GM12874 (cell line): ENCODE data around the gene ANKFY1.

Source experiments
- TF ChIP-seq, protein P1 (sequence below): IDR thresholded peaks from 2 replicates; pipeline ENCODE4 v1.5.1; 2011; ENCODE audit warnings: low read depth, mild to moderate bottlenecking, control low read depth, low read length, moderate library complexity; ENCODE audit not compliant: insufficient read depth

ANKFY1 gene

DNA sequence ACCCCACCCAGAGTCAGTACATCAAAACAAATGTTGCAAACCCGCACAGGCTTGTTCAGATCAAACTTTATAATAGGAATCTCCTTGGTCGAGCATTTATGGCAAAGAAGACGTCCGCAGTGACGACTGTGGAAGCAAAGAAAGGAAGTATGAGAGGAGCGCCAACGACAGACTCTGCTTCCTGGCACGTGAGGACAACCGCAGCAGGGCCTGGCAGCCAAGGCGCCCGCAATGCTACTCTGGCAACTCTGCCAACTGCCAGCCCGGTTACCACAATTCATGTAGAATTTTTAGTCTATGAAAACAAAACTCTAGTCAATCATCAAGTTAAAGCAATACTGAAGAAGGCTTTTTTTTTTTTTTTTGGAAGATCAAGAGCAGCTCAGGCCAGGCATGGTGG is 96.0 kb downstream of the ANKFY1 start:
- TF ChIP-seq, protein P1, sequence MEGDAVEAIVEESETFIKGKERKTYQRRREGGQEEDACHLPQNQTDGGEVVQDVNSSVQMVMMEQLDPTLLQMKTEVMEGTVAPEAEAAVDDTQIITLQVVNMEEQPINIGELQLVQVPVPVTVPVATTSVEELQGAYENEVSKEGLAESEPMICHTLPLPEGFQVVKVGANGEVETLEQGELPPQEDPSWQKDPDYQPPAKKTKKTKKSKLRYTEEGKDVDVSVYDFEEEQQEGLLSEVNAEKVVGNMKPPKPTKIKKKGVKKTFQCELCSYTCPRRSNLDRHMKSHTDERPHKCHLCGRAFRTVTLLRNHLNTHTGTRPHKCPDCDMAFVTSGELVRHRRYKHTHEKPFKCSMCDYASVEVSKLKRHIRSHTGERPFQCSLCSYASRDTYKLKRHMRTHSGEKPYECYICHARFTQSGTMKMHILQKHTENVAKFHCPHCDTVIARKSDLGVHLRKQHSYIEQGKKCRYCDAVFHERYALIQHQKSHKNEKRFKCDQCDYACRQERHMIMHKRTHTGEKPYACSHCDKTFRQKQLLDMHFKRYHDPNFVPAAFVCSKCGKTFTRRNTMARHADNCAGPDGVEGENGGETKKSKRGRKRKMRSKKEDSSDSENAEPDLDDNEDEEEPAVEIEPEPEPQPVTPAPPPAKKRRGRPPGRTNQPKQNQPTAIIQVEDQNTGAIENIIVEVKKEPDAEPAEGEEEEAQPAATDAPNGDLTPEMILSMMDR: no peak

DNA sequence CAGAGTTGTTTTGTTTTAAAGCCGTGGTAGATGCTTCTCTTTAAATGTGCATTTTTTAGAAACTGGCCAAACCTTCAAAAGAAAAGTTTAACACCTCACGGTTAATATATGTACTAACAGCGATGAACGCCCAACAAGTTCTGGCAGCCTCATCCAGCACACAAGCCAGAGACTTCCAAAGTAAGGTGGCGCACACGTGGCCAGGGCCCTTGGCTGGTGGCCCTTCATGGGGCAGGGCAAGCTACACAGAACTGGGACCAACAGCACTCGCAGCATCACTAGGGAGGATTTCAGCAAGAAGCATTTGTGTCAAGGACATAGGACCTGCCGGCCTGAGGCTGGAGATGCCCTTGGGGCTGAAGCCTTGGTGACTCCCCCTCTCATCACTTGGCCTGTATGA is 97.4 kb downstream of the ANKFY1 start:
- TF ChIP-seq, protein P1: no peak

DNA sequence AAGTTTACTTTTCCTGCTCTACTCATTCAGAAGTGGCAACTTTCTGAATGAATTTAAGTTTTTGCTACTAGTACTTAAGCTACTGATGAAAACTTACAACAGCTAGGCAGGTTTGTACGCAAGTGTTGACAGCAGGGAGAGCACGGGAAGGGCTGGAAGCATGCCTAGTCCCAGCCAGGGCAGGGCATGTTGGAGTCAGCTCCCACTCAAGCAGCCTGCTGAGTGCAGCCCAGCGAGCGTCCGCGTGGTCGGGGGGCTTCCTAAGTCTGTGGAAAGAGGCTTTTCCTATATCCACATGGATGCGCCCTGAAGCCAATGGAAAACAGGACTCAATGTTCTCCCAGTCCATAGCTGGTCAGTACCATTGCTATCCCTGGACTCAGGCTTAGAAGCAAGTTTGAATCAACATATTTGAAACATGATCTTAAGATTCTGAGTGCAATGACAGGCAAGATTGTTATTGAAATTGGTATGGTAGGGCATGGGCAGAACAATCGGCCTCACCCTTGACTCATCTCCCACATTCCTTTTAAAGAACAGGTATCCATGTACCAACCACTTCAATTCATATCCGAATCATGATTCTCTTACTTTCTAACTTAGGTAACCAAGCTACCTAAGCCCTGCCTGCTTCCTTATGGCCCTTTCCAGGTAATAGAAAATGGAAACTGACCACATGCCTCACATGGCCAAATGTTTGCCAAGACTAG is 98.3 kb downstream of the ANKFY1 start:
- TF ChIP-seq, protein P1: no peak

DNA sequence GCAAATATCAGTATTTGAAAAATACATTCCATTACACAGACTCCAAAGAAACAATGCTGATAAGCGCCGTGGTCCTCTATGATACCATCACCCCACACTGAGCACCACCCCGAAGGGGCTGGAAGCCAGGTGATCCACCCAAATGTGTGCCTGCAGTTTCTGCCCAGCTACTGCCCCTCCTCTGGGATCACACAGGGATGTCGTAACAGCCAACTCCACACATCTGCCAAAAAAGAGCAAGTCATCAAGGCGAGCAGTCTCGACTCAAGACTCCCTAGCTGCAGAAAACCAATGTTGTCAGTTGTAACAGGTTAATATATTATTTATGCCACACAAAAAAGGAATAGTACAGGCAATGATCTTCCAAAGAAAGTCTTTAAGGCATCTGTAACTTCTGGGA is 99.8 kb downstream of the ANKFY1 start:
- TF ChIP-seq, protein P1: no peak

DNA sequence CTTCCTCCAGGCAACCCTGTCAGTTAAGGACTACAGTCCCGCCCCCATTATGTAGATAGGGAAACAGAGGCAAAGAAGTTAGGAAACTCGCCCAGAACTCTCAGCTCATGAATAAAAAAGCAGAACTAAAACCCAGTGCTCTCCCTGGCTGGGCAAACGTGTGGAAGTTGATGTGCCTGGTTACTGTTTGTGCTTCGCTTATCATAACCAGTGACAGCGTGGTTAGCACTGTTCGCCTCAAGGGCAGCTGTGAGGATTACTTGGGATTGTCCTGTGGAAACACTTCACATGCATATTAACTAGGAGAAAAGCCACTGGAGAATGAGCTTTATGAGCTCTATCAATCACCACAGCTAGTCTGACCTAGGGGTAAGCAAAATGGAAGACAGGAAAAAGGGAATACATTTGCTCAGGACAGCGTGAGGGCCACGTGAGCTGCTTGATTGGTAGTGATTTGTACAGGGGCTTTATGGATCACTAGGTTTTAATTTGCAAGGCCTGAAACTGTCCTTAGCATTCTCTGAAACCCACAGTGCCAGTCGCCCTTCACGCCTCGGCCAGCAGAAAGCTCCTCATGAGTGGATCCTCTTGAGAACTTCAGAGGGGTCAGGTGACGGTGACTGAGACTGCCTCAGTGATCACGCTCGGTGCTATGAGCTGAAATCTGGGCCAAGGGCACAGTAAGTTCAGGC is 100.9 kb downstream of the ANKFY1 start:
- TF ChIP-seq, protein P1: no peak

DNA sequence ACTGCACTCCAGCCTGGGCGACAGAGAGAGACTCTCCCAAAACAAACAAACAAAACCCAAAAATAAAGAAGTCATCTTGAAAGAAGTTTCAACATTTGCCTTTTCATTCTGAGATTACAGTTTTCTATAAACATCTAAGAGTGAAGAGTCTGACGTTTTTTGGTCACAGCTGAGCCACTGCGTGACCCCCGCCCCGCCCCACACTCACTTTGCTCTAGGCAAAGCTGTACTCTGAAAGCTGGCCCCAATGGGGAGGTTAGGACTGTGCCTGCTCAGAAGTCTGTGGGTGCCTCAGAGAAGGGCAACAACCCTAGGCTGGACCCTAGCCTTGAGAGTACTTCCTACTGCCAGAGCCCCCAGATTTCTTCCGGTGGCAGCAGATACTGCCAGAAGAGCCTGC is 101.5 kb downstream of the ANKFY1 start:
- TF ChIP-seq, protein P1: no peak

DNA sequence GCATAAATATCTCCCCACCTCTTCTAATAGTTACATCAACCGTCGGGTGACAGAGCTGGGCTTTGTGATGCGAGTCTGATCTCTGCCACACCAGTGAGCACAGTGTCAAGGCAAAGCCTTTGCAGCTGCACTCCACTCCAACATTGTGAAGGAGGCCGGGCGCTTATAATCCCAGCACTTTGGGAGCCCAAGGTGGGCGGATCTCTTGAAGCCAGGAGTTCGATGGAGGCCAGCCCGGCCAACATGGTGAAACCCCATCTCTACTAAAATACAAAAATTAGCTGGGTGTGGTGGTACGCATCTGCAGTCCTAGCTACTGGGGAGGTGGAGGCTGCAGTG is 101.8 kb downstream of the ANKFY1 start:
- TF ChIP-seq, protein P1: no peak
